Measurements from ENCODE around the gene PLD1.
"Not testable (repeated sequence)": the region's sequence is repeated elsewhere in the genome, so short reads cannot be mapped to it uniquely, and the experiment has no call there.

PLD1 gene

GRCh38 chr3:171563298-171563697 is 247.0 kb downstream of the PLD1 start:
- Histone ChIP-seq H3K4me3 (no peak overlapping the region), H3K27ac (no peak overlapping the region)
- no peak for DNase-seq (ENCODE audit: low spot score)
- no peak for TF ChIP-seq CTCF (IDR thresholded peaks at IDR 0.05)

- H3K4me3 ChIP-seq; H3K27ac ChIP-seq; DNase-seq (ENCODE audit: low spot score): not testable (repeated sequence)
These were observed 247.8 kb downstream of the PLD1 start for GRCh38 chr3:171562459-171562858.

GRCh38 chr3:171561596-171562323 is 248.5 kb downstream of the PLD1 start:
- Histone ChIP-seq H3K27ac (no peak overlapping the region), H3K4me3 (no peak overlapping the region)
- no peak for DNase-seq (ENCODE audit: low spot score)
- no peak for TF ChIP-seq CTCF (IDR thresholded peaks at IDR 0.05)

GRCh38 chr3:171559586-171559985 is 250.7 kb downstream of the PLD1 start:
- no peak for DNase-seq (ENCODE audit: low spot score)
- Histone ChIP-seq H3K27ac (no peak overlapping the region), H3K4me3 (no peak overlapping the region)
- TF ChIP-seq CTCF (IDR thresholded peaks at IDR 0.05) = no peak

- DNase-seq (ENCODE audit: low spot score) = no peak
- no peak for TF ChIP-seq CTCF (IDR thresholded peaks at IDR 0.05)
- Histone ChIP-seq H3K4me3 (no peak overlapping the region), H3K27ac (no peak overlapping the region)
These were observed 252.0 kb downstream of the PLD1 start for GRCh38 chr3:171558188-171558696.

- no peak for DNase-seq (ENCODE audit: low spot score)
- no peak overlapping the region for H3K27ac ChIP-seq
- H3K4me3 ChIP-seq = no peak overlapping the region
- no peak for TF ChIP-seq CTCF (IDR thresholded peaks at IDR 0.05)
These were observed 253.1 kb downstream of the PLD1 start for GRCh38 chr3:171557173-171557572.

GRCh38 chr3:171556574-171557145 is 253.6 kb downstream of the PLD1 start:
- no peak for TF ChIP-seq CTCF (IDR thresholded peaks at IDR 0.05)
- no peak for DNase-seq (ENCODE audit: low spot score)

More at GRCh38 chr3:171556574-171557145, 253.6 kb downstream of the PLD1 start:
- Histone ChIP-seq H3K27ac (no peak overlapping the region), H3K4me3 (no peak overlapping the region)
